Pancreas (tissue), 10 donors: ENCODE results near the gene UBE2H. TPM values are rescaled to one million over a fixed set of nuclear protein-coding genes. Genes with fewer than 3 reads are reported as not detected.

Source experiments
- ATAC-seq, 4 donors: fragments of 200-7000 bp; cut with Tn5 transposase; one replicate each; pipeline versions ENCODE4 v1.8.0 to v1.9.1; 2020; ENCODE audit warnings: mild to moderate bottlenecking in 4 of 4, moderate library complexity in 4 of 4
- DNase-seq, 6 donors: peaks; one replicate each; pipeline ENCODE4 v3.0.0-alpha.2; 2020
- FAIRE-seq: peaks from 2 replicates; lab custom pipeline; 2012; peaks lifted over from hg19 to GRCh38; lab: Jason Lieb, UNC
- H3K27ac ChIP-seq, 4 donors: fragments of 200-600 bp; sonication (generic); 1 replicate in 3 of 4; 2 replicates in 1 of 4; pipeline versions ENCODE4 v1.5.0 to v1.8.0; 2020
- H3K27me3 ChIP-seq, 4 donors: fragments of 200-600 bp; one replicate each; pipeline ENCODE4 v1.8.0; 2021
- H3K36me3 ChIP-seq, 3 donors: fragments of 200-600 bp; sonication (generic) in 1 of 3; one replicate each; pipeline versions ENCODE4 v1.5.0 to v1.8.0; 2020 to 2021
- H3K4me1 ChIP-seq, 3 donors: fragments of 200-600 bp; one replicate each; pipeline ENCODE4 v1.8.0; 2021
- H3K4me3 ChIP-seq, 4 donors: fragments of 200-600 bp; sonication (generic) in 2 of 4; one replicate each; pipeline versions ENCODE4 v1.5.0 to v1.8.0; 2020 to 2021
- H3K9me3 ChIP-seq, 4 donors: fragments of 200-600 bp; one replicate each; pipeline ENCODE4 v1.8.0; 2021
- WGBS, 2 donors: extraction: QIAGEN DNeasy Blood & Tissue Kit; methylation state at CpG; one replicate each; pipeline ENCODE4 v1.1.7; 2013; 5-methylcytosine and 5-hydroxymethylcytosine counted together
- intact Hi-C, 3 donors: fragments of 100-400 bp; cut with DNase I; formaldehyde crosslinking; loops; one replicate each; pipeline versions ENCODE4 v1.11.1 to v1.14.2; 2022
- polyA plus RNA-seq, 2 donors: library from polyadenylated mRNA; stranded (reverse); fragments of 200-250 nt; gene quantifications; one replicate each; pipeline ENCODE4 v1.2.3, GENCODE V29; 2013
- total RNA-seq, 6 donors: library from RNA; stranded (reverse); fragmentation: NEBNext Ultra II Directional in 4 of 6; extraction: Animal tissue kit (Norgen Biotek cat#: 25700) in 4 of 6; gene quantifications; one replicate each; pipeline versions ENCODE4 v1.2.1 to v1.2.4, GENCODE V29; 2021 to 2023
- TF ChIP-seq, protein P1 (sequence below), 4 donors: fragments of 200-600 bp; sonication (generic) in 3 of 4; IDR thresholded peaks; one replicate each; pipeline versions ENCODE4 v1.5.0 to v1.8.0; 2021; ENCODE audit warnings: antibody characterized with exemption in 4 of 4
- donor health status: healthy with polysubstance abuse.
- donor health status: DM: no; HTN: no; CAD: no; lungs with moderate emphysema.
- donor health status: DM: no; HTN: no; CAD: no.
- donor health status: control.
- donor health status: control.
- donor health status: Bipolar disorder and iron deficiency.
- donor health status: DM: yes; HTN: yes; CAD: no.
- donor health status: DM: no; HTN: no; CAD: no.
- donor health status: DM: no; HTN: no; CAD: no.
- donor health status: DM: yes; HTN: yes; CAD: no.

Gene UBE2H
- total and polyA plus RNA-seq, 8 donors: 16.7 to 85.6 (median 62.6) TPM

DNA sequence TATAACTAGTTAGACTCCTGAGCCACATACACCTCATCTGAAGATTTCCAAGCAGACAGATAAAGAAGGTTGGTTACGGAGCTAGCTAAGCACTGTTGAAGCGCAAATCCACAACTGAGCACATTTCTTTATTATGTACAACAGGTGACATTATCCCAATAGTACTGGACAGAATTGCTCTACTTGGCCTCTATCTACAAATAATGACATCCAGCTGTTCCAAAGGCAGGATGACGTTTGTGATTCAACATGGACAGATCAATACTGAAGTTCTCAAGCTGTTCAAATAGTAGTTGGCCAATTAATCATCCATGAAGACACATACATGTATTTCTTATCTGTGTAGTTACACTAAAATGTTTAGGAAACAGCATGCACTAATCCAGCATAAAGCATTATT lies 101.0 kb downstream of the UBE2H start:
- no peak for FAIRE-seq
- no peaks in the 10 kb centered on the region for H3K27me3 ChIP-seq
- no peak overlapping the region for H3K4me3 ChIP-seq
- peak overlapping the region; percentile 72 to 88 (median 74) for H3K27ac ChIP-seq
- intact Hi-C loops: no loop called here
- H3K4me1 ChIP-seq: peaks cover 51 to 70% (median 52%) of the 10 kb centered on the region in 3 donors
- H3K9me3 ChIP-seq: no peaks in the 10 kb centered on the region
- DNase-seq: peak in 3 of 6 donors; percentile 48 to 65 (median 53)
- WGBS, 2 donors: 20 to 27% methylated on average over 3 of the region's 3 CpGs
- ATAC-seq: peak; percentile 76 to 85 (median 78)
- no peaks in the 10 kb centered on the region for H3K36me3 ChIP-seq
- TF ChIP-seq, protein P1, sequence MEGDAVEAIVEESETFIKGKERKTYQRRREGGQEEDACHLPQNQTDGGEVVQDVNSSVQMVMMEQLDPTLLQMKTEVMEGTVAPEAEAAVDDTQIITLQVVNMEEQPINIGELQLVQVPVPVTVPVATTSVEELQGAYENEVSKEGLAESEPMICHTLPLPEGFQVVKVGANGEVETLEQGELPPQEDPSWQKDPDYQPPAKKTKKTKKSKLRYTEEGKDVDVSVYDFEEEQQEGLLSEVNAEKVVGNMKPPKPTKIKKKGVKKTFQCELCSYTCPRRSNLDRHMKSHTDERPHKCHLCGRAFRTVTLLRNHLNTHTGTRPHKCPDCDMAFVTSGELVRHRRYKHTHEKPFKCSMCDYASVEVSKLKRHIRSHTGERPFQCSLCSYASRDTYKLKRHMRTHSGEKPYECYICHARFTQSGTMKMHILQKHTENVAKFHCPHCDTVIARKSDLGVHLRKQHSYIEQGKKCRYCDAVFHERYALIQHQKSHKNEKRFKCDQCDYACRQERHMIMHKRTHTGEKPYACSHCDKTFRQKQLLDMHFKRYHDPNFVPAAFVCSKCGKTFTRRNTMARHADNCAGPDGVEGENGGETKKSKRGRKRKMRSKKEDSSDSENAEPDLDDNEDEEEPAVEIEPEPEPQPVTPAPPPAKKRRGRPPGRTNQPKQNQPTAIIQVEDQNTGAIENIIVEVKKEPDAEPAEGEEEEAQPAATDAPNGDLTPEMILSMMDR (IDR thresholded peaks at IDR 0.05): no peak

DNA sequence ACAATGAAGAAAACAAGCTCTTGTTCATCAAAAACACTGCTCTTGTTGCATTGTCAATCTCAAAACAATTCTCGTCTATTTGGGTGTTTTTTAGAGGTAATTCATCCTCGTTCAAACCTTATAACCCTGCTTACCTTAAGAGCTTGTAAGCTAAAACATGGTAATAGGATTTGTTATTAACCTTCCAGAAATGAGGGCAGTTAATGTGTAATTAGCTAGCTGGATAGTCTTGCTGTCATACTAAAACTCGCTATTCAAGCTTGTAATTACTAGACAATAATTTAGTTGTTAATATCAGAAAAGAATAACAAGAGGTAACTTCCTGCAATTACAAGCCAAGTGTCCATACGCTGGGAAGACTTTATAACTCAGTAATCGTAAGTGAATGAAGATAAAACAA lies 101.6 kb downstream of the UBE2H start:
- TF ChIP-seq, protein P1 (IDR thresholded peaks at IDR 0.05): no peak
- Histone ChIP-seq H3K9me3 (no peaks in the 10 kb centered on the region), H3K36me3 (no peaks in the 10 kb centered on the region), H3K4me3 (no peak overlapping the region), H3K27me3 (no peaks in the 10 kb centered on the region), H3K27ac (peak overlapping the region; percentile 72 to 88 (median 74)), H3K4me1 (peaks cover 51 to 74% (median 52%) of the 10 kb centered on the region in 3 donors)
- ATAC-seq (peak; percentile 14 to 46 (median 22)), DNase-seq (no peak), FAIRE-seq (no peak)
- intact Hi-C loops: no loop called here
- WGBS, 2 donors: 13 to 14% methylated on average over 5 of the region's 5 CpGs

DNA sequence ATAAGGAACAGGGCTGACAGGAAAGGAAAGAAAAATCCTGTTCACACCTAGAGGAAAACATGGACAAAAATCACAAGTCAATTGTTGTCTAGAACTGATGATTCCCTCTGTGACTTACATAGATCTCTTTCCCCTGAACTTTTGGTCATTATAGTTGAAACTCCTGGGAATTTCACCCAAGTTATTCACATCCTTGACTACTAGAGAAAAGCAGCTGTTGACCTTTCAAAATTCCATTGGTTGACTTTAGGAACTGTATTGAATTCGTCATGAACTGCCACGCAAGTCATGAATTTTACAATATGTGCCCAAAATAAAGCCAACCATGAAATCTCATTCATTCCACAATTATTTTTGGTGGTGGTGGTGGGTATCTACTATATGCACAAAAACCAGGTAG lies 104.3 kb downstream of the UBE2H start:
- Histone ChIP-seq H3K4me1 (peaks cover 28 to 65% (median 40%) of the 10 kb centered on the region in 3 donors), H3K4me3 (no peak overlapping the region), H3K9me3 (no peaks in the 10 kb centered on the region), H3K36me3 (no peaks in the 10 kb centered on the region), H3K27me3 (no peaks in the 10 kb centered on the region), H3K27ac (no peak overlapping the region)
- 75 to 80% methylated on average over 2 of the region's 2 CpGs for WGBS, 2 donors
- TF ChIP-seq, protein P1 (IDR thresholded peaks at IDR 0.05): no peak
- ATAC-seq (no peak), DNase-seq (no peak), FAIRE-seq (no peak)
- intact Hi-C loops: no loop called here

DNA sequence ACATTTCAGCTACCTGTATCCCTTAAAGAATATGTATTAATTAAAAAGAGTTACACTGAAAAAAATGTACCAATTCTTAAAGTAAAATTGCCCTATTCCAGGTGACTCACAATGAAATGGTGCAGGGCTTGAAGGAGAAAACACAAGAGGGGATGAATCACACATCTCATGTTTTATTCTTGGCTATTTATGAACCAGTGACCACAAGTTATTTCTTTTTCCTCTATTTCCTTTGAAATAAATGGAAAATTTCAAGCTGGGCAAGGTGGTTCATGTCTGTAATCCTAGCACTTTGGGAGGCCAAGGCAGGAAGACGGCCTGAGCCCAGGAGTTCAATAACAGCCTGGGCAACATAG lies 106.8 kb downstream of the UBE2H start:
- 90 to 97% methylated on average over 1 of the region's 1 CpG for WGBS, 2 donors
- H3K36me3 ChIP-seq: no peaks in the 10 kb centered on the region
- intact Hi-C loops: no loop called here
- TF ChIP-seq, protein P1 (IDR thresholded peaks at IDR 0.05): no peak
- ATAC-seq: peak in 2 of 4 donors; percentile 24 to 34
- FAIRE-seq: no peak
- DNase-seq: no peak
- no peaks in the 10 kb centered on the region for H3K27me3 ChIP-seq
- H3K9me3 ChIP-seq: no peaks in the 10 kb centered on the region
- peak overlapping the region in 1 of 4 donors; percentile 12 for H3K27ac ChIP-seq
- H3K4me3 ChIP-seq: no peak overlapping the region
- peaks cover 20 to 43% (median 27%) of the 10 kb centered on the region in 3 donors for H3K4me1 ChIP-seq

DNA sequence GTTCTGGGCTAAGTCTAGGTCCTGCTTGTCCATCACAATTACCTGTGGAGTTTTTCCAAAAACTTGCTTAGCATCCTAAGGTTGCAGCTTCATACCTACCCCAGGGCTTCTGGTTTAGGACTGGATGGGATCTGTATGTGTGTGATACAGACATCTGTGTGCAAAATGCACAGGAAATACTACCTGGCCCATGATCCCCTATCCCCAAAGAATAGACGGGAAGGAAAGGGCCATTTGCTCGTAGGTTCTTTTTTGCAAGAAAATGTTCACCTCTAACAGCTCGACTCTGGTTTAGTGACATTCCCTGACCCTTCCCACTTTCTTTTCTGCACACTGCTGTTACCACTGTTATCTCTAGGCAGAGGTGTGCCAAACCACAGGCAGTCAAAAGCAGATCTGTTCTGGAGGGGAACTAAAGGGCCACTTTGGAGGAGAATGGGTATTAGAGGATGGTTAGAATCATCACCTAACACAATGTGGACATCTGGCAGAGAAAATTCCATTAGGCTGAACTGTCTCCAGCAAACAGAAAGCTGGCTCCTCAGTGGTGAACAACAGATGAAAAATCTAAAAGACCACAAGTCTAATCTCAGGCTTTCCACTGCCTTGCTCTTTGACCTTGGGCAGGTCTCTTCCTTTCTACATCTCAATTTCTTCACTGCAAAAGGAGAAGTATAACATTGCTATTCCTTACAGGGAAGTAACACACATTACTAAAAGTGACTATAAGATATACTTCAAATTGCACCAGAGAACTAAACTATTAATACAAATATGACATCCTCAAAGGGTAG lies 107.4 kb downstream of the UBE2H start:
- TF ChIP-seq, protein P1 (IDR thresholded peaks at IDR 0.05): no peak
- intact Hi-C loops: no loop called here
- Histone ChIP-seq H3K27ac (peak overlapping the region in 1 of 4 donors; percentile 12), H3K27me3 (no peaks in the 10 kb centered on the region), H3K36me3 (no peaks in the 10 kb centered on the region), H3K4me3 (no peak overlapping the region), H3K9me3 (no peaks in the 10 kb centered on the region), H3K4me1 (peaks cover 20 to 43% (median 28%) of the 10 kb centered on the region in 3 donors)
- ATAC-seq (peak in 3 of 4 donors; percentile 5 to 27 (median 23)), FAIRE-seq (no peak), DNase-seq (no peak)
- 58 to 59% methylated on average over 3 of the region's 3 CpGs for WGBS, 2 donors
